OCI-LY1 (cell line): ENCODE measurements around the gene VARS2.

Experiments used
- H2AFZ ChIP-seq: fragments of 200-600 bp; sonication (generic), shearing (Covaris generic); 2 replicates; pipeline ENCODE4 v1.6.0; 2014; ENCODE audit warnings: antibody characterized with exemption, mild to moderate bottlenecking, low read length
- H3F3A ChIP-seq: fragments of 200-600 bp; sonication (generic), shearing (Covaris generic); 2 replicates; pipeline ENCODE4 v1.6.0; 2014; ENCODE audit warnings: mild to moderate bottlenecking, antibody characterized with exemption, low read length, moderate library complexity; ENCODE audit not compliant: insufficient read depth
- H3K27ac ChIP-seq: fragments of 200-600 bp; sonication (generic); 2 replicates; pipeline ENCODE4 v1.5.1; 2014; ENCODE audit warnings: low read length, mixed run types, mild to moderate bottlenecking, low read depth; ENCODE audit not compliant: poor library complexity, severe bottlenecking
- H3K27me3 ChIP-seq: fragments of 200-600 bp; sonication (generic); 2 replicates; pipeline ENCODE4 v1.6.0; 2014; ENCODE audit warnings: antibody characterized with exemption, mild to moderate bottlenecking, low read length, moderate library complexity; ENCODE audit not compliant: insufficient read depth
- H3K36me3 ChIP-seq: fragments of 200-600 bp; sonication (generic); 2 replicates; pipeline ENCODE4 v1.6.1; 2014; ENCODE audit warnings: mild to moderate bottlenecking, antibody characterized with exemption, low read length, moderate library complexity, mixed read lengths; ENCODE audit not compliant: insufficient read depth
- H3K4me1 ChIP-seq: fragments of 200-600 bp; sonication (generic); 2 replicates; pipeline ENCODE4 v1.5.1; 2014; ENCODE audit warnings: mild to moderate bottlenecking, low read length, moderate library complexity; ENCODE audit not compliant: insufficient read depth, severe bottlenecking
- H3K4me2 ChIP-seq: fragments of 200-600 bp; sonication (generic), shearing (Covaris generic); 2 replicates; pipeline ENCODE4 v1.6.1; 2014; ENCODE audit warnings: low read length
- H3K4me3 ChIP-seq: fragments of 200-600 bp; sonication (generic); 2 replicates; pipeline ENCODE4 v1.5.1; 2014; ENCODE audit warnings: low read length, low read depth, mild to moderate bottlenecking, mixed read lengths; ENCODE audit not compliant: poor library complexity, severe bottlenecking
- H3K79me2 ChIP-seq: fragments of 200-600 bp; shearing (Covaris generic); 2 replicates; pipeline ENCODE4 v1.6.1; 2016; ENCODE audit warnings: mixed run types, low read length, mixed read lengths; ENCODE audit not compliant: insufficient read depth
- H3K9ac ChIP-seq: fragments of 200-600 bp; sonication (generic), shearing (Covaris generic); 2 replicates; pipeline ENCODE4 v1.6.1; 2014; ENCODE audit warnings: mild to moderate bottlenecking, low read length, mixed read lengths
- H3K9me2 ChIP-seq: fragments of 200-600 bp; sonication (generic), shearing (Covaris generic); 2 replicates; pipeline ENCODE4 v1.6.1; 2014; ENCODE audit warnings: low read depth, mild to moderate bottlenecking, low read length, mixed read lengths
- H3K9me3 ChIP-seq: fragments of 200-600 bp; shearing (Covaris generic); 2 replicates; pipeline ENCODE4 v1.6.1; 2014; ENCODE audit warnings: low read length, mixed read lengths
- H4K20me1 ChIP-seq: fragments of 200-600 bp; sonication (generic), shearing (Covaris generic); 2 replicates; pipeline ENCODE4 v1.6.0; 2016; ENCODE audit warnings: mild to moderate bottlenecking, low read length; ENCODE audit not compliant: insufficient read depth
- EZH2 ChIP-seq: fragments of 200-600 bp; sonication (generic), shearing (Covaris generic); IDR thresholded peaks from 2 replicates; pipeline ENCODE4 v1.8.0; 2017; ENCODE audit warnings: borderline replicate concordance, mixed run types, mild to moderate bottlenecking, antibody characterized with exemption, low read length, moderate library complexity, mixed read lengths
- TF ChIP-seq, protein P1 (sequence below): fragments of 200-600 bp; sonication (generic), shearing (Covaris generic); IDR thresholded peaks from 2 replicates; pipeline ENCODE4 v1.5.1; 2017; ENCODE audit warnings: mild to moderate bottlenecking, antibody characterized with exemption, low read length, moderate library complexity, mixed read lengths

Gene VARS2

GRCh38 chr6:30893001-30893591 is 20.9 kb upstream of the VARS2 start:
- H3K27me3 ChIP-seq: peaks cover 12% of the 10 kb centered on the region; the same call in 1 of the 2 replicates

GRCh38 chr6:30893666-30894065 is 20.4 kb upstream of the VARS2 start:
- Histone ChIP-seq H3K9me3 (no peaks in the 10 kb centered on the region), H3K27ac (no peak overlapping the region), H4K20me1 (no peaks in the 10 kb centered on the region), H3K36me3 (no peaks in the 10 kb centered on the region), H3K27me3 (peaks cover 12% of the 10 kb centered on the region; the same call in 1 of the 2 replicates), H3K79me2 (no peaks in the 10 kb centered on the region), H2AFZ (no peak overlapping the region), H3K4me2 (no peak overlapping the region), H3K4me3 (no peak overlapping the region), H3K9me2 (no peaks in the 10 kb centered on the region), H3K9ac (no peak overlapping the region), H3K4me1 (no peaks in the 10 kb centered on the region), H3F3A (no peaks in the 10 kb centered on the region)
- TF ChIP-seq, protein P1, sequence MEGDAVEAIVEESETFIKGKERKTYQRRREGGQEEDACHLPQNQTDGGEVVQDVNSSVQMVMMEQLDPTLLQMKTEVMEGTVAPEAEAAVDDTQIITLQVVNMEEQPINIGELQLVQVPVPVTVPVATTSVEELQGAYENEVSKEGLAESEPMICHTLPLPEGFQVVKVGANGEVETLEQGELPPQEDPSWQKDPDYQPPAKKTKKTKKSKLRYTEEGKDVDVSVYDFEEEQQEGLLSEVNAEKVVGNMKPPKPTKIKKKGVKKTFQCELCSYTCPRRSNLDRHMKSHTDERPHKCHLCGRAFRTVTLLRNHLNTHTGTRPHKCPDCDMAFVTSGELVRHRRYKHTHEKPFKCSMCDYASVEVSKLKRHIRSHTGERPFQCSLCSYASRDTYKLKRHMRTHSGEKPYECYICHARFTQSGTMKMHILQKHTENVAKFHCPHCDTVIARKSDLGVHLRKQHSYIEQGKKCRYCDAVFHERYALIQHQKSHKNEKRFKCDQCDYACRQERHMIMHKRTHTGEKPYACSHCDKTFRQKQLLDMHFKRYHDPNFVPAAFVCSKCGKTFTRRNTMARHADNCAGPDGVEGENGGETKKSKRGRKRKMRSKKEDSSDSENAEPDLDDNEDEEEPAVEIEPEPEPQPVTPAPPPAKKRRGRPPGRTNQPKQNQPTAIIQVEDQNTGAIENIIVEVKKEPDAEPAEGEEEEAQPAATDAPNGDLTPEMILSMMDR: no peak
- TF ChIP-seq EZH2: no peak

More at GRCh38 chr6:30893001-30893591, 20.9 kb upstream of the VARS2 start:
- Histone ChIP-seq H3K9ac (no peak overlapping the region), H3K4me1 (no peaks in the 10 kb centered on the region), H3K79me2 (no peaks in the 10 kb centered on the region), H3K9me2 (no peaks in the 10 kb centered on the region), H3K4me3 (no peak overlapping the region), H4K20me1 (no peaks in the 10 kb centered on the region), H3K9me3 (no peaks in the 10 kb centered on the region), H3K36me3 (no peaks in the 10 kb centered on the region), H3F3A (no peaks in the 10 kb centered on the region), H2AFZ (no peak overlapping the region), H3K27ac (no peak overlapping the region), H3K4me2 (no peak overlapping the region)
- TF ChIP-seq EZH2: no peak
- TF ChIP-seq, protein P1: peak; percentile 25; the same call in 1 of the 2 replicates

GRCh38 chr6:30894381-30894780 is 19.7 kb upstream of the VARS2 start:
- Histone ChIP-seq H3K36me3 (no peaks in the 10 kb centered on the region), H2AFZ (no peak overlapping the region)

More at GRCh38 chr6:30894381-30894780, 19.7 kb upstream of the VARS2 start:
- H3K4me1 ChIP-seq: no peaks in the 10 kb centered on the region
- H3F3A ChIP-seq: no peaks in the 10 kb centered on the region
- H4K20me1 ChIP-seq: no peaks in the 10 kb centered on the region
- no peak overlapping the region for H3K4me2 ChIP-seq
- no peak overlapping the region for H3K4me3 ChIP-seq
- H3K9me2 ChIP-seq: no peaks in the 10 kb centered on the region
- no peaks in the 10 kb centered on the region for H3K9me3 ChIP-seq
- H3K79me2 ChIP-seq: no peaks in the 10 kb centered on the region
- peaks cover 12% of the 10 kb centered on the region; the same call in 1 of the 2 replicates for H3K27me3 ChIP-seq
- no peak overlapping the region for H3K27ac ChIP-seq
- TF ChIP-seq, protein P1: no peak
- no peak for TF ChIP-seq EZH2
- no peak overlapping the region for H3K9ac ChIP-seq
